T follicular helper cell (primary cell): ENCODE results near the gene MAML1.
A peak's percentile ranks its signal among the peaks of the same experiment; 100 is the strongest.

Source experiments
- DNase-seq: peaks from one replicate; pipeline ENCODE4 v3.0.0-alpha.2; 2020; ENCODE audit warnings: low read depth

Gene MAML1

GRCh38 chr5:179805529-179806249 is 73.1 kb downstream of the MAML1 start:
- DNase-seq = no peak

GRCh38 chr5:179806250-179807048 is 73.8 kb downstream of the MAML1 start, which contains the start of gene MGAT4B:
Gene MGAT4B, minus strand, starts transcription at chr5:179806866. Its CDS starts 283 bp downstream, at chr5:179806583.
- no peak for DNase-seq

GRCh38 chr5:179812135-179812825 is 79.7 kb downstream of the MAML1 start:
- DNase-seq = no peak

- no peak for DNase-seq
These were observed 80.5 kb downstream of the MAML1 start for GRCh38 chr5:179812997-179813607.

DNA sequence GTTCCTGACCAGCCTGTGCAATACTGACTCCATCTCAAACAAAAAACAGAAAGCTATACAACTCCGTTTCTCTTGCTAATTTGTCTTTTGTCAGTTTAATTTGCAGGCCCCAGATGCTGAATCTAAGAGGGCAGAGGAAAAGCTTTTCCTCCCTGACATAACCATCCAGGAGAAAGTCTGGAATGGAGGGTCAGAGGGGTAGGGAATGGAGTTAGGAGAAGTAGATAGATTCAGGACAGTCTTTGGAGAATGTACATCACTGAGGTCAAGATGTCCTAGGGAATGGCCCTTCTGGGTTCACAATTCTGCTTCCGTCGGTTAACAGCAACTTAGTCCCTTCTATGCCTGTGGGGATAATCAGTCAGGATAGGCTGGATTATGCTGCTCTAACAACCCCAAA is 81.5 kb downstream of the MAML1 start:
- DNase-seq = no peak

- DNase-seq = no peak
These were observed 83.0 kb downstream of the MAML1 start for GRCh38 chr5:179815491-179816249.

DNA sequence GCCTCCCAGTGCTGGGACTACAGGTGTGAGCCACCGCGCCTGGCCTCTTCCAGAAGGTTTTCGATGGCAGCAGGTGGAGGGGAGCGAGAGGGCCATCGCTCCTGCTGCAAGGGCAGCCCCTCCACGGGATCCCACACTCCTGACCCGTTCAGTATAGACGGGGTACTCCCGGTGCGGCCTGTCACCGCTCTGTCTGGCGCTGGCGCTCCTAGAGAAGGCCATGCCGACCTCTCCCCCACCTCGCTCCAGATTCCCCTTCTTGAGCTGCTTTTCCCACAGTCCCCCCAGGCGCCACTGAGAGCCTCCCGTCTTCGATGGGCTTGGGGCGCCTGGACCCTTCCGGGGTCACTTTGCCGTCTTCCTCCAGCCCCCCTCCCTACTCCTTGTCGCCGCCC is 83.8 kb downstream of the MAML1 start:
- no peak for DNase-seq

GRCh38 chr5:179816796-179817469 is 84.3 kb downstream of the MAML1 start:
- no peak for DNase-seq

- no peak for DNase-seq
These were observed 84.8 kb downstream of the MAML1 start for GRCh38 chr5:179817470-179817840.

GRCh38 chr5:179817890-179818745 is 85.5 kb downstream of the MAML1 start:
- no peak for DNase-seq

DNA sequence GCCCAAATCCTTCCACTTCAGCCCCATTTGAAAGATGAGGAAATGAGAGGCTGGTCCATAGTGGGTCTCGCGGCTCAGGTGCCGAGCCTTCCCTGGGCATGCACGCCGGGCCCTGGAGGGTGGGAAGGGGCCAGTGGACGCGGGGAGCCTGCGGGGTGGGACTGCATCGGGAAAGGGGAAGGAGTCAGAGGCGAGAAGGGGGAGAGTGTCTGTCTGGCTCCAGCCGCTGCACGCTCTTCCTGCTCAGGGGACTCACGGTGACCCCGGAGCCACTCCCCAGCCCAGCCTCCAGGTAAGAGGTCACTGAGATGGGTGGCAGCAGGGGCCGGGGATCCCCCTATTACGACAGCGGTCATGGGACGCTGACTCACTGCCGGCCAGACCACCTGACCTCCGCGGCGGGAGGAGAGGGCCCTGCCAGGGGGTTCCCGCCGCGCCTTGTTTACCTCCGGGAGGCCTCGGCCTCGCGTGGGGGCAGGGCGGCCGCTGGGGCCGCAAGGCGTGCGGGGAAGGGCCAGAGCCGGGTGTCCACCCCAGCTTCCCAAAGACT is 86.2 kb downstream of the MAML1 start:
- DNase-seq = peak; percentile 76

DNA sequence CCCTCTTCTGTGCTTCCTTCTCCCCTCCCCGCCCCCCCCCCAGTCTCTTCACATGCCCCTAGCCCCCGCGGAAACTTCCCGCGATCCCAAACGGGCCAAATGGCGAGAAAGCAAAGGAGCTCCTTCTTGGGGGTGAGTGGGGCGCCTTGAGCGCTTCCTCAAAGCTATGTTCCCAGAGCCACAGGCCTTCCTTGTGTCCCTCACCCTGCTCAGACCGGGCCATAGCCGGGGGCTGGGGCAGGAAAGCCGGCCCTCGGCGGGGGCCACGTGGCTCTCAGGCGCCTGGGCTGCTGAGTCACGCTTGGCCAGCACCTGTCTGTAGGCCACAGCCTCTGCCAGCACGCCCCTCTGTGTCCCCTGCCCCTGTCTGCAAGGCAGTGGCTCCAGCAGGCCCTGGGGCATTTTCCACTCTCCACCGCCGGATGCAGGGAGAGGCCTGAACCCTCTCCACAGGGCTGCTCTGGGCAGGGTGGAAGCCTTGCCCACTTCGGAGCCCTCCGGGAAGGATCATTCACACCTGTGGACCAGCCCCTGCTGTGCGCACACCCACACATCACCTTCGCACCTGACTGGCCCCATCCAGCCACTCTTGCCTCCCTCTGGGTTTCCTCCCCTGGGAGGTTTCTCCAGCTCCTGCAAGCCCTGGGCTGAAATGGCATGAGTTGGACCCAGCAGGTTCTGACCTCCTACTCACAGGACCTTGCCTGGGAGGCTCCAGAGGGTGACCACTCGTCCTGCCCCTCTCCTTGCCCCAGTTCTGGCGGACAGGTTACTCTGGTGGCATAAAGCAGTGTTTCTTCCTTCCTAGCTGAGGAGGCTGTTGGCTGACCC is 86.9 kb downstream of the MAML1 start:
- DNase-seq = no peak

GRCh38 chr5:179820127-179820482 is 87.5 kb downstream of the MAML1 start:
- DNase-seq = no peak

GRCh38 chr5:179820483-179821297 is 88.1 kb downstream of the MAML1 start, which contains the start of gene SQSTM1:
Gene SQSTM1, plus strand, starts transcription at chr5:179820905. Its CDS starts 32 bp downstream, at chr5:179820937.
- peak; percentile 71 for DNase-seq

- DNase-seq = peak; percentile 81
These were observed 88.9 kb downstream of the MAML1 start for GRCh38 chr5:179821298-179822058.

GRCh38 chr5:179822059-179822432 is 89.4 kb downstream of the MAML1 start:
- no peak for DNase-seq

DNA sequence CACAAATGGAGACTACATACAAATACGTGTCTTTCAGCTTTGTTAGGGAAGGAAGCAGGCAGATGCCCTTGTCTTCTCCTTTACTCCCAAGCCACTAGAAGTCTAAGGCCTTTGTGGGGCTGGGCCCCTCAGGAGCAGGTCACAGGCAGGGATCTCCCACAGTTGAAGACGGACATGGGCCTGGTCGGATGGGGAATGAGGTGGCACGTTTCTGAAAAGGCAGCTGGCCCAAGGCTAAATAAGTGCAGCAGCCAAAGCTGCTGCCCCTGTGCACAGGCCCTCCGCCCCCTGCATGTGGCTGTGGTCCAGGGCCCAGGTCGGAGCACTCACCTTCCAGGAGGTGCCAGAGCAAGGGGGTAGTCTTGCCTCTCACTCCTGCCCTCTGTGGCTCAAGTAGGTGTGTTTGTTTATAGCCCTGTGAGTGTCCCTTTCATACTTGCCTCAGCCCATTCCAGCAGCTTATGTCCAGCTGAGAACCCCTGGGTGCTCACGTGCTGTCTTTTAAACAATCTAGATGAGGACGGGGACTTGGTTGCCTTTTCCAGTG is 89.9 kb downstream of the MAML1 start:
- no peak for DNase-seq
